ACHN (cell line): ENCODE measurements around the gene BTBD2.
A peak's percentile ranks its signal among the peaks of the same experiment; 100 is the strongest.

Source experiments
- DNase-seq: peaks from one replicate; pipeline ENCODE4 v3.0.0-alpha.2; 2015
- in situ Hi-C: cut with HindIII; loops from 2 replicates; pipeline ENCODE4 v1.10.0; 2017; ENCODE audit warnings: low sequenced_read_pairs, low pct_ligation_motif_present, low pct_unique_long_range_greater_than_20kb

Gene BTBD2

DNA sequence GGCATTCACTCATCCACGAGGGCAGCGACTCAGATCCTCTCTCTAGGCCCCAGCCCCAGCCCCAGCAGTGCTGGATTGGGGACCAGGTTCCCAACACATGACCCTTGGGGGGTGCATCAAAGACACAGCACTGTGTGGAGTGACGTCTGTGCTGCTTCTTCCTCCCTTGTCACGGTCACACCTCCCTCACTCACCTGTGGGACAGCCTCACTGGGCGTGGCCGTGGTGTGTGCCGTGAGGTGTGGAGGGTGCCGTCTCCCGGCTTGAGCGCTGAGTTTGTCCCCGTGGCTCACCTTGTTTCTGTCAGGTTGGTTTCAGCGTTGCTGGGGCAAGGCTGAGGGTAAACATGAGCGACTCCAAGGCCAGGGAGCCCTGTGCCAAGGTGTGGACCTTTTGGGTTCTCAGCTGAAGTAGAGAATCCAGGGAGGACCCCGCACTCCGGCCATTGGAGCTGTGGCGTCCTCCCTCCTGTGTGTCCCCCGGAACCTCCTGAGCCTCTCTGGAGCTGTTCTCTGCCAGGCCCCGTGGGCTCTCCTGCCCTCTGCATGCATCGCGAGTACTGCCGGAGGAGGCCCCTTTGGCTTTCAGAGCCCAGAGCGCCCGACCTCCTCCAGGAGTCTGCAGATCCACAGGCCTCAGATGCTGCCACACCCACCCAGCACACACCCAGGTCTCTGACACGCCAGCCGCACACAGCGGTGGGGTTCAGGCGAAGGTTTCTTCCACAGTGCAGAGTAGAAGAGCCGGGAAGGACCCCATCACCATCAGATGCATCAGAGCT, 40.9 kb downstream of the BTBD2 start:
- no peak for DNase-seq
- in situ Hi-C loops: no loop called here

DNA sequence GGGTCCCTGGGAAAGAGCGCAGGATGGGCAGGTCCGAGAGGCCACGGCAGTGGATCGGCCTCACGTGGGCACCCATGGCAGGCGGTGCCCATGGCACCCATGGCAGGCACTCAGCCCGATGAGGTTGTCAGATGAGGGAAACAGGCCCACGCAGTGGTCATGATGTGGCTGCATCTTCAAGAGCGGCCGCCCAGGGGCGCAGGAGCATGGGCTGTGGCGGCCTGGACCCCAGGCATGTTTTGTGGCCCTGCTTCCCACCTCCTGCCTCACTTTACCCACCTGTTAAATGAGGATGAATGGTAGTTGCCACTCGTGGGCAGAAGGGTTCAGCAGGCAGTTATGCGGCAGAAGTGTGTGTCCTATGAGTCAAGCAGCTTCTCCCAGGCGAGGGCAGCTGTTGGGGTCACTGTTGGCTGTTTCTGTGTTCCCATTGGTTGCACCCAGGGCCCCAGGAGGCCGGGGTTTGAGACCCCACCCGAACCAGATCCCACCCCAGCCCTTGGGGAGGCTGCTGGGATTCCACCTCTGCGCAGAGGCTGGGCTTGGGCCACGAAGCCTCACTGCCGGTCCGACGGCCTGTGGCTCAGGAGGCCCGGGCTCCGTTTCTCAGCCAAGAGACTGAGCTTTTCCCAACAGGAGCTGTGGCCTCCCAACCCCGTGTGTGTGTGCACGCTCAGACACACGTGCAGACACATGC, 44.6 kb downstream of the BTBD2 start:
- DNase-seq: peak; percentile 38
- in situ Hi-C loops: no loop called here

- in situ Hi-C loops: no loop called here
- peak; percentile 64 for DNase-seq
Observed at GRCh38 chr19:1970003-1970805, 45.3 kb downstream of the BTBD2 start.

- no peak for DNase-seq
- in situ Hi-C loops: no loop called here
Observed at GRCh38 chr19:1969176-1970002, 46.1 kb downstream of the BTBD2 start.

- in situ Hi-C loops: no loop called here
Observed at GRCh38 chr19:1968279-1969175, 47.0 kb downstream of the BTBD2 start.

DNA sequence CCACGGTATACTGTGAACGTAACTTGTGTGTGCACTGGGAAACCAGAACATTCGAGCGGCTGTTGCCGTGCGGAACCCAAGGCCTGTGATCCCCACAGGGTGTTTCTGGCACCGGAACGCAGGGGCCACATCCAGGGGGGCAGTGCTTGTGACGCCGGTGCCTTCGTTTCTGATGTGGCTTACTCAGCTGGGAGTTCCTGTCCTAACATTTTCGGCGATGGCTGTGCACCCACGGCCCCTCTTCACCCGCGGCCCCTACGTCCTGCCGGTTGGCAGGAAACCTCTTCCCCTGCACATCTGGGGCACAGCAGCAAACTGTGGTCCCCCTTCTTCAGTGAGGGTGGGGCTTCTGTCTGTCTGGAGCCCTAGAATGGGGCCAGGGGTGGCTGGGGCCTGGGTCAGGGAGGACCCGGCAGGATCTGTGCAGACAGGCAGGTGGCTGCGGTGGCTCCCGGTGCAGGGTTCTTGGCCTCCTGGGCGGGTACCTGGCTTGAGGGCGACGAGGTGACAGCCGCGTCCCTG, 48.4 kb downstream of the BTBD2 start:
- in situ Hi-C loops: no loop called here
- no peak for DNase-seq

More at GRCh38 chr19:1968279-1969175, 47.0 kb downstream of the BTBD2 start:
- no peak for DNase-seq

DNA sequence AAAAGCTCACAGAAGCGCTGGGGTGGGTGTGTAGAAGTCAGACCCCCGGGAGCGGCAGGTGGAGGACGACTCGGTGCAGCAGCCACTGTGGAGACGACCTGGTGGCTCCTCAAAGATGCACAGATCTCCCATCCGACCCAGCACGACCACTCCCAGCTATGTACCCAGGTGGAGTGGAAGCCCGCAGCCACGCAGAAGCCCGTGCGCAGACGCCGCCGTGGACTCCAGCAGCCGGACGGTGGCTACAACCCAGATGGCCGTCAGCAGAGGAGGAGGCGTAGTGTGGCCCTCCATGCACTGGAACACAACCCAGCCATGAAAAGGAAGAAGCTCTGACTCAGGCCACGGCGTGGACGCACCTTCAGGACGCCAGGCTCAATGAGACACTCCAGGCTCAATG, 52.8 kb downstream of the BTBD2 start:
- in situ Hi-C loops: no loop called here
- DNase-seq: no peak

DNA sequence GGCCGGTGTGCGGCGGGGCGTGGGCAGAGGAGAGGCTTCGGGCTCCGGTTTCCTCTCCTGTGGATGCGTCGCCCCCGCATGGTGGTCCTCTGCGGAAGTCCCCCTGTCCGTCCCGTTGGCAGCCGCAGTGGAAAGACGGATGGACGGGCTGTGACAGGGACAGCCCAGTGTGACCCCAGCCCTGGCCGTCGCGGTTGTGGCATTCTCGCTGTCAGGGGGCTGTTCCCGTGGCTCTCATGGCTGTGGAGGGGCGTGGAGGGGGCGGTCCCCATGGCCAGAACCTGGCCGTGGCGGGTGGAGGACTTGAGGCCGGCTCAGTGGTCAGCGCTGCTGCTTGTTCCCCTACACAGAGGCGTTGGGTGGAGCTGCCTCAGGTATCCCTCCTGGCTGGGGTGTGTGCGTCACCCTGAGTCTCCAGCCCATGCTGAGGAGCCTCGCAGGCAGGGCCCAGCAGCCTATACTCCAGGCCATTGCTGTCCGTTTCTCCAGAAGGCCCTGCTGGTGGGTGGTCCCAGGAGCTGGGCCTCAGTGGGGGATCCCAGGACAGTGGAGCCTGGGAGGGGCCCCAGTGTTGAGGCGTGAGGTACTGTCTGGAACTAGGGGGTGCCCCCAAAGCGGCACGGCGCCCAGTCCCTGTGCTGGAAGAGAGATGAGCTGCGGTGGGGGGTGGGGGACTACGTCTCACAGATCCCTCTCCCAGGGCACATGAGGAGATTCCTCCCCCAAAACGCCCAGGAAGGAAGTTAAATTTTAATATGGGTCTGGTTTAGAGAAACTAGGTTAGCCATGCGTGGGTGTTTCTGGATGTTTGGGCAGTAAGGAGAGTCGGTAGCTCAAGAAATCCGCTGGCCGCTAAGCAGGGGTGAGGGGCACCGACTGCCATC, 54.3 kb downstream of the BTBD2 start:
- in situ Hi-C loops: no loop called here
- DNase-seq: peak; percentile 37

GRCh38 chr19:1959928-1960589, 55.5 kb downstream of the BTBD2 start:
- in situ Hi-C loops: no loop called here

DNA sequence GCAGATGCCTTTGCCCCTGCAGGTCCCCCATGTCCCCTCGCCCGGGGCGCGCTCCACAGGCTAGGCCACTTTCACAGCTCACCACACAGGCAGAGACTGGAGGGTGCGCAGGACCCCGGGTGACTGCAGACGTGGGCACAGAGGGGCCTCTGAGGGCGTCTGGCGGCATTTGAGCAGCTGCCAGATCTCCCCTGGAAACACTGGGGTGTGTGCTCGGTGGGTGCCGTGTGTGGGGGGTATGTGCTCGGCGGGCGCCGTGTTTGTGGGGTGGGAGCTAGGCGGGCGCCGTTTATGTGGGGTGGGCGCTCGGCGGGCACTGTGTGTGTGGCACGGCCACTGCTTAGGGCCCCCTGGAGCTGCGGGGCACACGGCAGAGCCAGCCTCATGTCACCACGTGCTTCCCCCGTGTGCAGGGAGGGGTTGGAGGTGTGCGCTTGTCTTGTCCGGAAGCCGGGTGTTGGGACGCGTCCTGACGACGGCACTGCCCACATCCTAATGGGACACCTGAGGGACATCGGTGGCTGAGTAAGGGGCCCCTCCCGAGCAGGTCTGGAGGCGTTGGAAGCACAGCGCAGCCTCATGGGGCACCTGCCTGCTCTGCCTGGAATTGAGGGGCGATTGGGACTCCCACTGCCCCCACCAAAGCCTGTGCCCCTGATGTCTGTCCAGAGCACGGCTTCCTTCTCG, 57.8 kb downstream of the BTBD2 start:
- in situ Hi-C loops: no loop called here
- DNase-seq: no peak

More at GRCh38 chr19:1959928-1960589, 55.5 kb downstream of the BTBD2 start:
- no peak for DNase-seq

DNA sequence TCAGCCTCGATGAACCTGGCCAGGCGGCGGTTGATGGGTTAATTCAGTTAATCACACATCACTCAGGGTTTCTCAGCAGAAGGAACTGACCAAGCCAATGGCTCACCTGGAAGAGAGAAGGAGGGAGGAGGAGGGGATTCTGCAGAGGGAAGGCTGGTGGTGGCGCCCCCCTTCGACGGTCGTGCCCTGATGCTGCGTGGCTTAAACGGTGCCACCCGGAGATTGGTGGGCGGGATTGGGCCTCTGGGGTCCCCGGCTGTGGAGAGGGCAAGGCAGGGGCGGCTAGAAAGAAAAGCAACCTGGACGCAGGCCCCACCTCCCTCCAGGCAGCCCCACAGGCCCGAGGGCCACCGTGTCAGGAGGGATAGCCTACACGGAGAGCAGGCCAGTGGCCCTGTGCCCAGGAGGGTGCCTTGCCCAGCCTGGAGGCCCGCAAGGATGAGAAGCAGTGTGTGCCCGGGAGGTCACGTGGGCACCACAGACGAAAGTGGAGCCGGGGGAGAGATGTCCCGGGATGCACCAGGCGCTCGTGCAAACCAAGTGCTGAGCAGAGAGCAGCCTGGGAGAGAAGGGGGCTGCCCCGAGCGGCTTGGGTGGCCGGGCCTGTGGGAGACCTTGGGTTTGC, 58.5 kb downstream of the BTBD2 start:
- no peak for DNase-seq
- in situ Hi-C loops: no loop called here

- in situ Hi-C loops: no loop called here
- DNase-seq: no peak
Observed at GRCh38 chr19:1956122-1956494, 59.4 kb downstream of the BTBD2 start.

DNA sequence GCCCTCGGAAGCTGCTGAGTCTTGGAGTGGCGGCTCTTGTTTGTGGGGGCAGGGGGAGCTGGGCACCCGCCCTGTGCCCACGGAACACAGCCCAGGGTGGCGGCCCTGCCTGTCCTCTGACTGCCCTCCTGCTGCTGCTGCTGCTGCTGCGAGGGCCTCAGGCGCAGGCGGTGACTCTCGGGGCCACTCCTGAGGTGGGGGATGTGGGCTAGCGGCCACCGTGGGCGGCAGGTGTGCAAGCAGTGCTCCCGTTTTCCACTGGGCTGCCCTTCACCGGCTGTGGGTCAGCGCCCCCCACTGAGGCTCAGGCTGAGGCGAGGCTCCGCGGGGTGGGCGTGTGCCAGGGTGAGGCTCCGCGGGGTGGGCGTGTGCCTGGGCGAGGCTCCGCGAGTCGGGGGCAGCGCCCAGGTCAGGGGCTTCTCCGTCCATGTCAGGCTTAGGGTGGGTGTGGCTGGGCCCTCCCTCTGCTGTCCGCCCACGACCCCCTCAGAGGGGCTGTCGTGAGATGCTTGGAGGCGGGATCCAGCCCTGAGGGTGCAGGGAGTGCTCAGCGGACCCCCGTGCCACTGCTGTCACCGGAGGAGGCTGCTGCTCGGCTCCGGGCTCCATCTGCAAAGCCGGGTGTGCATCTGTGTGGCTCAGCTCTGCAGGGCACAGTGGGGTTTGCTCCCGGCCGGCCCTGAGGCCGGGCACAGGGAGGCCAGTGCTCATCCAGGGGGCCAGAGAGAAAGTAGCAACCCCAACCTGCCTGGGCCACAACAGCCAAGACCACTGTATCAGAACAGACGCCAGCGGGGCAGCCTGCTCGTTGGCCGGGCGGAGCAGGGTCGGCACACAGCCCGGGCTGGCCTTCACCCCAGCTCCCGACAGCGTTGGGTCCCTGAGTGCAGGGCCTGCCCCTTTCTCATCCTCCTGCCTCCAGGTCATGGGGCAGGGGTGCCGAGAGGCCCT, 60.1 kb downstream of the BTBD2 start:
- in situ Hi-C loops: no loop called here
- no peak for DNase-seq

- in situ Hi-C loops: no loop called here
- DNase-seq: no peak
Observed at GRCh38 chr19:1954532-1954933, 61.0 kb downstream of the BTBD2 start.
